Activated T-helper 1 cell treated with anti-CD3 and anti-CD28 coated beads, Interleukin-2, amount 50 U/mL, for 16 hours (primary cell): ENCODE data around the gene CST5.
"Not testable (repeated sequence)": the region's sequence is repeated elsewhere in the genome, so short reads cannot be mapped to it uniquely, and the experiment has no call there.

Experiments used
- DNase-seq, 2 donors: peaks; one replicate each; pipeline ENCODE4 v3.0.0-alpha.2; 2020; ENCODE audit warnings: low read depth in 1 of 2, low spot score in 1 of 2

CST5 gene, protein sequence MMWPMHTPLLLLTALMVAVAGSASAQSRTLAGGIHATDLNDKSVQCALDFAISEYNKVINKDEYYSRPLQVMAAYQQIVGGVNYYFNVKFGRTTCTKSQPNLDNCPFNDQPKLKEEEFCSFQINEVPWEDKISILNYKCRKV

DNA sequence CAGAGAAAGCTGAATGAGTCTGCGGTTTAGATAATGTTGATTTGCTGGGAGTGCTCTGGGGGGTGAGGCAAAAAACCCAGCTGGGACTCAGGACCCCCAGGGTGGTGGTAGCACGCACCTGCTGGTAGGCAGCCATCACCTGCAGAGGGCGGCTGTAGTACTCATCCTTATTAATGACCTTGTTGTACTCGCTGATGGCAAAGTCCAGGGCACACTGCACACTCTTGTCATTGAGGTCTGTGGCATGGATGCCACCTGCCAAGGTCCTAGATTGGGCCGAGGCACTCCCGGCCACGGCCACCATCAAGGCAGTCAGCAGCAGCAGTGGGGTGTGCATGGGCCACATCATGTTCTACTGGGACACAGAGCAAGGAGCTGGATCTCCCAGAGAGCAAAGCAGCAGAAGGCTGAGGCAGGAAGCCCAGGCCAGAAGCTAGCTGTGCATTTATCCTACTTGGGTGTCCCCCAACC, at the start of gene CST5:
CST5 (minus strand) TSS at position 421 of the 471 bp plus-strand sequence; CDS start at position 349, 72 bp downstream.
- DNase-seq, result no peak

DNA sequence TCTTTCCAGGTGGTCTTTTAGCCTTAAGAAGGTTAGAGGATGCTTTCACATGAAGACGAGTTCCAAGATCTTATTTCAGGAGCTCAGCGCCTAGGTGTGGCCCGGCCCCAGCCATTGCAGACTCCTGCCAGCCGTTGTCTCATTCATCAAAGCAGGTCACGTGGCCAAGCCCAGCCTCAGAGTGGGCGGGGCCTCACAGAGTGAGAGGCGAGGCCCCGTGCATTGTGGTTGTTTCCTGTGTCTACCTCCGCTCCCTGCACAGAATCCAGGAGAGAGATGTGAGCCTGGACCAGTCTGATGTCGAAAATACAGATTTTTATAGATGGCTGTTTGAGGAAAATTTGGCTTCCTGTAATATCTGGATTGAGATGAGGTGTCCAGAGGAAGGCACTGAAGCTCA, 49.2 kb upstream of the CST5 start:
- DNase-seq, result no peak

DNA sequence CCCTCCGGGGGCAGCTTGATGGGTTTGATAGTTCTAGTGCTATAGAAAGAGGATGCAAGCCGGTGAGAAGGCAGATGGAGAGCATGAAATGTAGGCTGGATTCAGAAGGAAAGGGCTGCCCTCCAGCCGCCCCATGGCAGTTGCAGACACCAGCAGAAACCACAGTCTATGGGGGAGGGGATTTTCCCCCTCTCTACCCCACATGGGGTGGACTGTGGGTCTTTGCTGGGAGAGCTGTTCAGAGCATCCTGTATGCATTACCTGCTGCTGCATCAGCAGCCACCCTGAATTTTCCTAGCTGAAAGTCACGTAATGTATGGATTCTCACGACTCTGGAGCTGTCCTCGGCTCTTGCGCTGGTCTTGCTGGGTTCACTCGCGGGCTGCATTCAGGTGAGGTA, 48.8 kb upstream of the CST5 start:
- no peak for DNase-seq

GRCh38 chr20:23926944-23927872, 47.7 kb upstream of the CST5 start:
- DNase-seq, result no peak

DNA sequence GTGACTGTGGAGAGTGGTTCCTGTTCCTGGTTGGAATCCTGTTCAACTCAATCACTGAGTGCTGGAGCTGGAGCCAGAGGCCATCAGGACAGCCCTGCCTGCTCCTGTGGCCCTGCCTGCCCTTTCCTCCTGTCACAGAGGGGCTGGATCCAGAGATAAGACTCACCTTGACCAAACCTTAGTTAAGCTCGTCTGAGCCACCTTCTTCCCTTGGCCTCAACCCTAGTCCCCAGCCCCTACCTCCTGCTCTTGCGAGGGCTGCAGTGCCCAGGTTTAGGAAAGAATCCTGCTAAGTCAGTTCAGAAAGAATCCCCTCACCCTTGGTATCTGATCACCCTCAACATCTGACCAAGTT, 47.0 kb upstream of the CST5 start:
- DNase-seq, result no peak

DNA sequence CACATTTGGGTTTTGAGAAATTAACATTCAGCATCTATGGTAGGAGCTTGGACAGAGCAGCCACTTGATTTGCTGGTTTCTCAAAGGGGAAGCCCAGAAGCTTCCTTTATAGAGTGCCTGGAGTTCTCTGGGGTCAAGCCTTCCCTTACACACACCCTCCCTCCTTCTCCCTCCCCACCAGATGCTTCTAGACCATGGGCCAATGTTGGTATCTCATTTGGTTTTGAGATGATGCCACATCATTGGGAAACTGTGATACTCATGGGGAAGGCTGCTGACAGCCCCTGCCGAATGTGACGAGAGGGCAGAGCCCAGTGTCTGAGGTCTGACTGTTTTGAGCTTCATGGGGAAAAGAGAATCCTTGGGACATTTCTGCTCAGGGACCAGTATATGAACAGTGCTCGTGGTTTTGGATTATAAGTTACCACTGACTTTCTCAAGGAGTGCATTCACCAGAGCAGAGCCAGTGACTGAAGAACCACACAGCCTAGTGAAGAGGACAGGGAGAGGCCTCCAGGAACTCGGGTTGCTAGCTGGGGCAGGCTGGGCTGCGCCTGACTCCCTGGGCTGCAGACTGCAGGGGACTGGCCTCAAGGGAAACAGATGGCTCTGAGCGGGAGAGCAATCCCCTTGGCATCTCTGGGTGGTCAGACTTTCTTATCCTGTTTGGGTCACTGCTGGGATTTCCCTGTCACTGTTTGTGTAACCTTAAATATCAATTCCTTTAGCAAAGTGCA, 46.4 kb upstream of the CST5 start:
- DNase-seq, result no peak

DNA sequence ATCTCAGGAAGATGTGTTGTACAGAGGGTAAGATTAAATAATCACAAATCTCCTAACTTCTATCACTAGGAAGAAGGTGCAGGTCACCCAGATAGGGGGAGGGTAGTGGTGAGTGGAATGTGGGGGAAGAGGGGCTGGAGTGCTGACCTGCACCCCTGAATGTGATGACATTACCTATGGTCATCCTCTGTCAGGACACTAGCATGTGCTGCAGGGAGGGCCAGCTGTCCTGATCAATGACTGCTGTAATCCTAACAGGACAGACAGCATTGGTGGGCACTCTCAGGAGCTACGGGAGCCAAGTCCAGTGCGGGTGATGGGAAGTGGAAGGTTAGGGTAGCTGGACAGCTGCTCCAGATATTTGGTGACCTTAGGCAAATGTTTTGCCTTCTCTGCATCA, 45.2 kb upstream of the CST5 start:
- DNase-seq, result no peak

- no peak for DNase-seq
These were observed 44.4 kb upstream of the CST5 start for GRCh38 chr20:23923891-23924435.

- DNase-seq, result no peak
These were observed 43.8 kb upstream of the CST5 start for GRCh38 chr20:23923311-23923710.

DNA sequence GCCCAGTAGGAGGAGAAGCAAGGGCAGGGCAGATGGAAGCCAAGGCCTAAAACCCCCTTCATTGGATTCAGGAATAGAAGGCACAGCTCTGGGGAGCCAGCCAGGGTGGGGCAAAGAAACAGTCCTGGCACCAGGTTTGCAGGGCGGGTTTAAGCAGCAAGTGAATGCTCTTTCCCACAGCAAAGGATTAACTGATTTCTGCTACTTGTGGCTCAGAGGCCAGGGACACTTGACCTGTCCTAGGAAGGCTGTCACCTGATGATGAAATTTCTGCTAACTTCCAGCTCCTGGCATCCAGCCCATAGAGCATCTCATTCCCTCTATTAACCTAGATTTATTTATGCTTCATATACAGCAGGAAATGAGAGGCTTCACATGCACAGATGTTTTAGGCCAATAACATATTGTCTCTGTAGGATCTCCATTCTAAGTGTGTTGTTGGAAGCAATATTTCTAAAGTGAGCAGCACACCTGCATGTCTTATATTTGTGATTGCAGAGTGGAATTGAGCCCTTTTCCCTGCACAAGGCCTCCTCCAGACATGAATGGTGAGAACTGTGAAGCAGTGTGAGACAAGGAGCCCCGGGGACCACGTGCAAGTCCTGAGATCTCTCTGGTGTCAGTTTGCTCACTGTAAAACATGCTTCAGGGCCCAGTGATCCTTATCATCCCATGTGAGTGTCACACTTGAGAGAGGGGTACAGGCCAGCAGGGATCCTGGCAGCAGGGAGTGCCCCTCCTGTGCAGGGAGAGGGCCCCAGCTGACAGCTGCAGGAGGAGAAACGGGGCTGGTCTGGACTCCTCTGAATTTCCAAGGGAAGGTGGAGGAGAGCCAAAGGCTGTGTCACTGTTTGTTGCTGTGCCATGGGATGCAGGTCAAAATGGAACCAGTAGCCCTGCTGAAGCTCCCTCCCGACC, 41.1 kb upstream of the CST5 start:
- no peak for DNase-seq

- DNase-seq, result no peak
These were observed 39.3 kb upstream of the CST5 start for GRCh38 chr20:23918896-23919295.

DNA sequence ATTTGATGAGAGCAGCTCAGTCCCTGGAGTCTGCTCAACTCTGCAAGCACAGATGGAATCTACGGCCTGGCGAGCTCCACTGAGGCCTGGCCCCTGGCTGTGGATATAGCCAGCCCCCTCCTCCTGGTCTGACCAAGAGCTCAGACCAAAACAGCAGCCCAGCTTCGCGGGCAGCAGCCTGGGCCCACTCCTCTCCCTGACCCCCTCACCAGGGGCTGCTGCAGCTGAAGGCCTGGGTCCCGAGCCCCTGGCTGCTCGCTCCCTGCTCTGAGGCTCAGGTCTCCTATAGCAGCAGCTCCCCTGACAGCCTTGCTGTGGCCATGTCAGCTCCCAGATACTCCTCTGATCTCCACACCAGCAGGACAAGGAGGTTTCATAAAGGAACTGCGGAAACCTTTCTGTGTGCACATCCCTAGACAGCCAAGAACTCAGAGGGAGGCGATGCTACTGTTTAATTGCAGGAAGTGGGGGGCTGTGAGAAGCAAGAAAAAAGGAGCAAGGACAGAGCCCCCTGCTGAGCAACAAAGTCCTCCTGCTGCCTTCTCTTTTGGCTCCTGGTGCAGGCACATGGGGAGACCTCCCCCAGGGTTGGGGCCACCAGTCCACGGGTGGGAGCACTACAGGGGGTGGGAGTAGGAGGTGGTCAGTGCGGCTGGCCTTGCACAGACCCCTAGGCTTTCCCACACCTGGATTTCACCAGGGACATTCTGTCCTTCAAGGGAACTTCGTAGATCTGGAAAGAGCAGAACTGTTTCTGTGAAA, 38.7 kb upstream of the CST5 start:
- no peak for DNase-seq

DNA sequence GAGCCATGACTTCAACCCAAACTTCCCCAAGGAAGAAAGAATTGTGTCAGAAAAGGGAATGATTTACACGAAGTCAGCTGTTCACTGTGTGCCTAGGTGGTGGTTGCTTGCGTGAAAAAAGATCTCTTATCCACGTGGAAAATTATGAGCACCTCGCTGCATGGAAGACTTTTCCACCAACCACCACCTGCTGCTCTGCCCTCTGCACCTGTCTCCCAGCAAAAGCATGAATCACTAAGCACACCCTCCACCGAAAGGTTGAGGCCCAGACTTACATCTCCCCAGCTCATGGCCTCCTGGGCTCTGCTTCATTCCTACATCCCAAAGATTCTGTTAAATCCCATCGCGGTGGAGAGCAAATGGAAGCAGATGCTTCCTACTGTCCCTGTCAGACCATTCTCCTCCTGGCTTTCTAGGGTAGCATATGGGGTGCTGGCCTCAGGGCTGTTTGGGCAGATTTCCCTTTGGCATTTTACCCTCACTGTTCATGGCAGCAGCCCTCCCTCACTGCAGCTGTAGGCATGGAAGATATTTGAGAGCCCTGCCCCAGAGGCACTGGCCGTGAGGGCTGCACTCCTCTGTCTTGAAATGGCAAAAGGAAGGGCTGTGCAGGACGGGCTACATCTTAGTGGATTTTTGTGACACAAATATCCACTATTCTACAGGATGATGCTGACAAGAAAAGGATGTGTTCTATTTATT, 37.6 kb upstream of the CST5 start:
- DNase-seq, result no peak

DNA sequence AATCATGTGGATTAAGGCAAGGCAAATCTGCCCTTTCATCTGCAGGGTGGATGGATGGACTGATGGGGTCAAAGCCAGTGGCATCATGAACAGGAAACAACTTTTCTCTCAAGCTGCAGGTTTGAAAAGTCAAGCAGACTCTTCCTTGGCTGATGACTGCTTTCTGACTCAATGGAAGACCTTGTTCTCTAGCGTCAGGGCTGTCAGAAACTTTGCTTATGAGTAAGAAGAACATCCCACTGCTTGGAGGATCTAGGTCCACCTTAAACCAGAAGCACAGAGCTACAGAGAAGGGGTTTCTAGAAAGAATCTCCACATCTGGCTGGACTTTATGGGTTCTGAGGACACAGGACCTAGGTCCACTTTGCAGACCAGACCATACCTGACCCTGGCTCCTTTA, 36.3 kb upstream of the CST5 start:
- no peak for DNase-seq

DNA sequence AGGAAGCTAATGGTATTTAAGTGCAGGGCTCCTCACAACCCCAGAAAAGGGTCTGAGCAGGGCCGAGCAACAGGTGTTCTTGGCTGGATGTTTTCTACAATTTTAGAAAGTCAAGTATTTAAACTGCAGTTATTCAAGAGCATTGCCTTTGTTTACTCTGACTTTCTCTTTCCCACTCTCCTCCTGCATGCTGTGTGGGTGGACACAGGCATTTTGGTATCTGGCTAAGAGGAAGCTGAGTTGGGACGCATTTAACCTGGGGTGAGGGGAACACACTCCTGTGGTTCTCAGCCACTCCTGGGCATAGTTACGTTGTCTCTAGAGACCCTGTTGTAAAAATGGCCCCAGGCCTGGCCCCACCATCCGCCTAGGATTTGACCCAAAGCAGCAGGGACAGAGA, 34.9 kb upstream of the CST5 start:
- not testable (repeated sequence) for DNase-seq

DNA sequence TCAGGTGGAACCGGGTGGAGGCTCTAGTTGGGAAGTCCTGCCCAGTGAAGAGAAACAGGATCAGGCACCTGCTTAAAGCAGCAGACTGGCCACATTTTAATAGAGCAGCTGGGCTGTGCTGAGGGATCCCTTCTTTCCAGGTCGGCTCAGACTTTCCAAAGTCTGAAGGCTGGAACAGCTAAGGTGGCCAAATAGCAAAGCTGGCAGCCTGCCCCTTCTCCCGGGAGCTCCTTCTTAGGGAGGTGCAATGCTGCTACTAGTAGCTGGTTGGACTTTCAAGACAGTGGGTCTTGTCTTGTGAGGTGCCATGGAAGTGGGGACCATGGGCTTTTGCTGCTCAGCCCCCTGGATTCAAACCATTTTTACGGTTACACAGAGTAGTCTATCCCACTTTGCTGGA, 30.7 kb upstream of the CST5 start:
- DNase-seq, result no peak

DNA sequence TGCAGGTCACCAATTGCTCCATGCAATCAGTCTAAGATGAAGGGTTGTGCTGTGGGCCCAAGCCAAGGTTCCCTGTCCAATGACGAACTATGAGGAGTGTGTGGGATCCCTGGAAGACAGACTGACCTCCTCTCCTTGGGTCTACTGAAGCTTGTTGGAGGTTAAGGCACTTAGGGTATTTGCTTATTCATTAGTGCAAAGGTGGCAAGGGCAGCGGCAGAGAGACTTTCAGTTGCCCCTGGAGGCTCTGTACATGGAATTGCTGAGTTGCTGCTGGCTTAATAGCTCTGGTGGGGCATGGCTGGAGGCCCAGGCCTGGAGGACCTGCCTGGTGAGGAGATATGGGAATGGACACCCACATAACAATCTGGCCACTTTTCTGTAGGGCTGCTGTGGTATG, 29.8 kb upstream of the CST5 start:
- no peak for DNase-seq

- no peak for DNase-seq
These were observed 28.0 kb upstream of the CST5 start for GRCh38 chr20:23907579-23907978.

GRCh38 chr20:23902396-23902795, 22.8 kb upstream of the CST5 start:
- DNase-seq, result peak in 1 of 2 donors; percentile 15
